ENCODE measurements around the gene GNL1. TPM values are rescaled to one million over a fixed set of nuclear protein-coding genes. Genes with fewer than 3 reads are reported as not detected.

The GNL1 gene
- total RNA-seq = 10 to 100 TPM; 18.9 to 46.0 (median 38.3) TPM

GRCh38 chr6:30556066-30556905, at the start of gene GNL1:
GNL1 (minus strand) TSS chr6:30556489; CDS start chr6:30556203, 286 bp downstream.
- TF ChIP-seq, protein P1, sequence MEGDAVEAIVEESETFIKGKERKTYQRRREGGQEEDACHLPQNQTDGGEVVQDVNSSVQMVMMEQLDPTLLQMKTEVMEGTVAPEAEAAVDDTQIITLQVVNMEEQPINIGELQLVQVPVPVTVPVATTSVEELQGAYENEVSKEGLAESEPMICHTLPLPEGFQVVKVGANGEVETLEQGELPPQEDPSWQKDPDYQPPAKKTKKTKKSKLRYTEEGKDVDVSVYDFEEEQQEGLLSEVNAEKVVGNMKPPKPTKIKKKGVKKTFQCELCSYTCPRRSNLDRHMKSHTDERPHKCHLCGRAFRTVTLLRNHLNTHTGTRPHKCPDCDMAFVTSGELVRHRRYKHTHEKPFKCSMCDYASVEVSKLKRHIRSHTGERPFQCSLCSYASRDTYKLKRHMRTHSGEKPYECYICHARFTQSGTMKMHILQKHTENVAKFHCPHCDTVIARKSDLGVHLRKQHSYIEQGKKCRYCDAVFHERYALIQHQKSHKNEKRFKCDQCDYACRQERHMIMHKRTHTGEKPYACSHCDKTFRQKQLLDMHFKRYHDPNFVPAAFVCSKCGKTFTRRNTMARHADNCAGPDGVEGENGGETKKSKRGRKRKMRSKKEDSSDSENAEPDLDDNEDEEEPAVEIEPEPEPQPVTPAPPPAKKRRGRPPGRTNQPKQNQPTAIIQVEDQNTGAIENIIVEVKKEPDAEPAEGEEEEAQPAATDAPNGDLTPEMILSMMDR (IDR thresholded peaks at IDR 0.05; ENCODE audit: low read depth) = no peak

- TF ChIP-seq, protein P1 (IDR thresholded peaks at IDR 0.05; ENCODE audit: low read depth) = no peak
Observed at GRCh38 chr6:30603961-30604360, 47.7 kb upstream of the GNL1 start.

DNA sequence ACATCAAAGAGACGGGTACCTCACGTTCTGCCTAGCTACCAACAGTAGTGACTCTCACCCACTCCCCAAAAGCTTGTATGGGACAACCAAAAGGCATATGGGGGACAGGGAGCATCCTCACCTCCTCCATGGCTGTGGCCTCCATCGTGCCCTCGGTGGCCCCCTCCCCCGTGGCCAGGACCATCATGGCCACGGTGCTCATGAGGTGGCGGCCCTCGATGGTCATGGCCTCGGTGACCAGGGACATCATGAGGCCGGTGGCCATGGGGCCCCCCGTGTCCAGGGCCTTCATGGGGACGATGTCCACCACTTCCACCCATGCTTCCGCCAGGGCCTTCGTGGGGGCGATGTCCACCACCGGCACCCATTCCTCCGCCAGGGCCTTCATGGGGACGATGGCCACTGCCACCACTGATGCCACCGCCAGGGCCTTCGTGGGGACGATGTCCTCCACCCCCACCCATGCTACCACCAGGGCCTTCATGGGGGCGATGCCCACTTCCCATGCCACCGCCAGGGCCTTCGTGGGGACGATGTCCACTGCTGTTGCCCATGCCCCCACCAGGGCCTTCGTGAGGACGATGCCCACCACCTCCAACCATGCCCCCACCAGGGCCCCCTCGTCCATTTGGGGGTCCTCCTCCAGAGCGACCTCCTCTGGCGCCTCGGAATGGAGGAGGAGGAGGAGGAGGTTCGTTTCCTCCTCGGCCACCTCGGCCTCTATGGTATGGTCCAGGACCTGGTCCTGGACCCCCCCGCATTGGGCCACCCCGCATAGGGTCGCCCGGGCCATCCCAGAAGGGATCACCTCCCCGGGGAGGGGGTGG, 45.7 kb upstream of the GNL1 start:
- TF ChIP-seq, protein P1 (IDR thresholded peaks at IDR 0.05; ENCODE audit: low read depth) = no peak

- TF ChIP-seq, protein P1 (IDR thresholded peaks at IDR 0.05; ENCODE audit: low read depth) = no peak
Observed at GRCh38 chr6:30601436-30601814, 45.1 kb upstream of the GNL1 start.

DNA sequence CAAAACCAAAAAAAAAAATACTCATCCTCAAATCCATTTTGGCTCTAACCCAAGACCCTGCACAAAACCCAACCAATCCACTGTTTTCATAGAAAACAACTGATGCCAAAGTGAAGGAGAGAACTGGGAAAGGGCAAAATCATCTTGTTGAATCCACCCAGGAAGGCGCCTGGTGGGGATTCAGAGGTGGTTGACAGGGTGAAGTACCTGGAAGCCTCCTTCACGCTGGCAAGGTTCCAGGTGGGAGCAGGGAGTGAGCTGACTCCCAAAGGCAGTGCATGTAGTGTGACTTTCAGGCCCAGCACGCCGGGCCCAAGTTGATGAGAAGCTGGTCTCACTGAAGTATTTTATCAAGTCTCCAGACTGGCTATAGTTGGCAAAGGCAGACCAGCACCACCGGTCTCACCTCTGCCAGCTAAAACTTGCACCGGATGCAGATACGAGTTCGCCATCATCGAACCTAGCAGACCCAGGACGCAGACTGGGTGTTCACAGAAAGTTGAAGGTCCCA, 44.2 kb upstream of the GNL1 start:
- TF ChIP-seq, protein P1 (IDR thresholded peaks at IDR 0.05; ENCODE audit: low read depth) = no peak

- TF ChIP-seq, protein P1 (IDR thresholded peaks at IDR 0.05; ENCODE audit: low read depth) = no peak
Observed at GRCh38 chr6:30599625-30600324, 43.5 kb upstream of the GNL1 start.
